PC-9 (cell line): Measurements from ENCODE around the gene FNDC3B. TPM values are rescaled to one million over a fixed set of nuclear protein-coding genes. Genes with fewer than 3 reads are reported as not detected.

Source experiments
- BruUV-seq: library from RNA; stranded (reverse); fragments of 400-500 nt; replicated peaks from 2 replicates; lab custom pipeline; 2021; lab: Mats Ljungman, UMichigan
- CTCF ChIA-PET: fragments of 300-600 bp; sonication (Branson Sonifier 250); formaldehyde crosslinking; loops from one replicate; lab custom pipeline; 2022; ENCODE audit warnings: antibody characterized with exemption; lab: Charles Lee
- POLR2A ChIA-PET: fragments of 300-600 bp; sonication (Branson Sonifier 250); formaldehyde crosslinking; loops from one replicate; lab custom pipeline; 2022; ENCODE audit warnings: antibody characterized with exemption; ENCODE audit not compliant: unreplicated experiment; lab: Charles Lee
- DNase-seq, 2 experiments: peaks; one replicate each; pipeline versions ENCODE4 v3.0.0 to v3.0.0-alpha.2; 2015 to 2022; ENCODE audit warnings: mixed read lengths in 1 of 2
- H2AFZ ChIP-seq: fragments of 200-600 bp; sonication (generic); 2 replicates; pipeline ENCODE4 v1.8.1; 2017; ENCODE audit warnings: antibody characterized with exemption
- H3F3A ChIP-seq: fragments of 200-600 bp; sonication (generic); 2 replicates; pipeline ENCODE4 v1.8.1; 2017; ENCODE audit warnings: antibody characterized with exemption, mild to moderate bottlenecking, low read depth; ENCODE audit not compliant: insufficient read depth
- H3K27ac ChIP-seq: fragments of 200-600 bp; sonication (generic); 2 replicates; pipeline ENCODE4 v1.6.1; 2016; ENCODE audit warnings: mixed run types
- H3K27me3 ChIP-seq: fragments of 200-600 bp; sonication (generic); 2 replicates; pipeline ENCODE4 v1.6.1; 2016; ENCODE audit warnings: low read depth, mixed run types; ENCODE audit not compliant: insufficient read depth
- H3K36me3 ChIP-seq: fragments of 200-600 bp; sonication (generic); 2 replicates; pipeline ENCODE4 v1.6.1; 2016; ENCODE audit warnings: low read depth, mixed run types
- H3K4me1 ChIP-seq: fragments of 200-600 bp; sonication (generic); replicated peaks from 2 replicates; pipeline ENCODE4 v1.6.1; 2016; ENCODE audit warnings: mixed run types; ENCODE audit not compliant: insufficient read depth
- H3K4me2 ChIP-seq: fragments of 200-600 bp; sonication (generic); 2 replicates; pipeline ENCODE4 v1.6.1; 2017; ENCODE audit warnings: mixed run types
- H3K4me3 ChIP-seq: fragments of 200-600 bp; sonication (generic); 2 replicates; pipeline ENCODE4 v1.6.1; 2016; ENCODE audit warnings: mixed run types
- H3K79me2 ChIP-seq: fragments of 200-600 bp; sonication (generic); 2 replicates; pipeline ENCODE4 v1.6.1; 2017; ENCODE audit warnings: low read depth, mixed run types
- H3K9me2 ChIP-seq: fragments of 200-600 bp; sonication (generic); 2 replicates; pipeline ENCODE4 v1.8.1; 2017; ENCODE audit warnings: mild to moderate bottlenecking; ENCODE audit not compliant: insufficient read depth
- H3K9me3 ChIP-seq: fragments of 200-600 bp; sonication (generic); 2 replicates; pipeline ENCODE4 v1.8.1; 2016; ENCODE audit warnings: low read depth; ENCODE audit not compliant: insufficient read depth
- H4K20me1 ChIP-seq: fragments of 200-600 bp; sonication (generic); 2 replicates; pipeline ENCODE4 v1.8.1; 2017; ENCODE audit not compliant: insufficient read depth
- CTCF ChIP-seq: fragments of 200-600 bp; sonication (generic); conservative IDR thresholded peaks from 2 replicates; pipeline ENCODE4 v1.6.1; 2017; ENCODE audit warnings: mixed run types, antibody characterized with exemption, mild to moderate bottlenecking, moderate library complexity
- EZH2 ChIP-seq: fragments of 200-600 bp; sonication (generic); IDR thresholded peaks from 2 replicates; pipeline ENCODE4 v1.8.0; 2017; ENCODE audit warnings: antibody characterized with exemption, low read depth
- intact Hi-C: fragments of 100-400 bp; cut with micrococcal nuclease; formaldehyde crosslinking; loops from one replicate; pipeline ENCODE4 v1.10.0; 2022; ENCODE audit not compliant: unreplicated experiment
- total RNA-seq: library from RNA; stranded (reverse); gene quantifications from 2 replicates; pipeline ENCODE4 v1.2.3, GENCODE V29; 2021

FNDC3B gene
- total RNA-seq, 1 experiment from 2014 or later, result 106 TPM

- peak in 1 of 2 experiments; percentile 94 for DNase-seq
- intact Hi-C loops, result no loop called here
Observed at GRCh38 chr3:172244011-172244410, 204.6 kb downstream of the FNDC3B start.

GRCh38 chr3:172245241-172245640 lies 205.9 kb downstream of the FNDC3B start:
- H3K9me3 ChIP-seq, result peaks cover 19% of the 10 kb centered on the region
- peak overlapping the region; percentile 66; the same call in 1 of the 2 replicates for H3K27ac ChIP-seq
- intact Hi-C loops, result no loop called here
- H3K79me2 ChIP-seq, result peaks cover 98% of the 10 kb centered on the region
- no TSS peak for BruUV-seq
- TF ChIP-seq EZH2, result no peak
- TF ChIP-seq CTCF, result no peak
- H4K20me1 ChIP-seq, result peaks cover 34% of the 10 kb centered on the region
- no peak overlapping the region for H2AFZ ChIP-seq
- no peak for DNase-seq
- H3K4me2 ChIP-seq, result no peak overlapping the region
- ChIA-PET POLR2A (interaction anchor here (0.6 kb wide), 2 partner anchors 72 to 1194 kb away, joined by 4 to 5 read pairs; no protein-coding TSS in a partner anchor), CTCF (interaction anchor here (0.6 kb wide), 1 partner anchor 87 kb away, joined by 3 read pairs; no protein-coding TSS in a partner anchor)
- peaks cover 77% of the 10 kb centered on the region for H3F3A ChIP-seq
- H3K9me2 ChIP-seq, result no peaks in the 10 kb centered on the region
- peaks cover 19% of the 10 kb centered on the region for H3K4me1 ChIP-seq
- no peak overlapping the region for H3K4me3 ChIP-seq
- H3K27me3 ChIP-seq, result no peaks in the 10 kb centered on the region
- peaks cover 79% of the 10 kb centered on the region for H3K36me3 ChIP-seq

More at GRCh38 chr3:172244011-172244410, 204.6 kb downstream of the FNDC3B start:
- no peak for TF ChIP-seq CTCF
- no peak for TF ChIP-seq EZH2
- Histone ChIP-seq H3K27ac (peak overlapping the region; percentile 66), H3K79me2 (peaks cover 95% of the 10 kb centered on the region), H3K27me3 (no peaks in the 10 kb centered on the region), H3K9me2 (no peaks in the 10 kb centered on the region), H3K4me1 (peaks cover 19% of the 10 kb centered on the region), H3K36me3 (peaks cover 80% of the 10 kb centered on the region), H3K4me2 (peak overlapping the region; percentile 9), H2AFZ (no peak overlapping the region), H3F3A (peaks cover 75% of the 10 kb centered on the region), H3K9me3 (peaks cover 19% of the 10 kb centered on the region), H4K20me1 (peaks cover 29% of the 10 kb centered on the region), H3K4me3 (no peak overlapping the region)
- BruUV-seq, result no TSS peak
- POLR2A ChIA-PET, result no interaction called here
- CTCF ChIA-PET, result no interaction called here

- Histone ChIP-seq H4K20me1 (peaks cover 35% of the 10 kb centered on the region), H3K79me2 (peaks cover 98% of the 10 kb centered on the region)
Observed at GRCh38 chr3:172246107-172246844, 206.9 kb downstream of the FNDC3B start.

More at GRCh38 chr3:172246107-172246844, 206.9 kb downstream of the FNDC3B start:
- POLR2A ChIA-PET, result no interaction called here
- BruUV-seq, result no TSS peak
- TF ChIP-seq EZH2 (no peak), CTCF (no peak)
- peaks cover 79% of the 10 kb centered on the region for H3K36me3 ChIP-seq
- no peak overlapping the region for H3K27ac ChIP-seq
- H3K27me3 ChIP-seq, result no peaks in the 10 kb centered on the region
- H3K4me2 ChIP-seq, result no peak overlapping the region
- H2AFZ ChIP-seq, result no peak overlapping the region
- intact Hi-C loops, result no loop called here
- H3K4me3 ChIP-seq, result no peak overlapping the region
- peaks cover 19% of the 10 kb centered on the region for H3K9me3 ChIP-seq
- H3F3A ChIP-seq, result peaks cover 77% of the 10 kb centered on the region
- no peaks in the 10 kb centered on the region for H3K9me2 ChIP-seq
- peaks cover 19% of the 10 kb centered on the region for H3K4me1 ChIP-seq
- DNase-seq, result no peak
- CTCF ChIA-PET, result interaction anchor here (0.6 kb wide), 2 partner anchors 86 to 550 kb away, joined by 3 to 6 read pairs; no protein-coding TSS in a partner anchor
